CD14-positive monocyte (primary cell): ENCODE measurements around the gene AMOTL2. TPM values are rescaled to one million over a fixed set of nuclear protein-coding genes. Genes with fewer than 3 reads are reported as not detected.

ENCODE experiments used
- DNase-seq, 3 donors: peaks; one replicate each; pipeline ENCODE4 v3.0.0-alpha.2; 2011 to 2022
- H2AFZ ChIP-seq: 2 replicates; pipeline ENCODE4 v1.6.0; 2012; ENCODE audit warnings: mild to moderate bottlenecking, low read depth, low read length, inconsistent platforms; ENCODE audit not compliant: insufficient read depth, poor library complexity, severe bottlenecking
- H3K27ac ChIP-seq, 2 donors: 1 replicate in 1 of 2; 2 replicates in 1 of 2; pipeline ENCODE4 v1.5.1; 2012 to 2013; ENCODE audit warnings: low read length in 2 of 2, control low read depth in 1 of 2, inconsistent platforms in 1 of 2, low read depth in 1 of 2, mild to moderate bottlenecking in 1 of 2
- H3K27me3 ChIP-seq, 2 donors: one replicate each; pipeline versions ENCODE4 v1.6.0 to v1.6.1; 2011 to 2013; ENCODE audit warnings: low read length in 2 of 2; ENCODE audit not compliant: control insufficient read depth in 2 of 2, insufficient read depth in 2 of 2
- H3K36me3 ChIP-seq, 2 donors: replicated peaks in 1 of 2; 1 replicate in 1 of 2; 2 replicates in 1 of 2; pipeline versions ENCODE4 v1.5.1 to v1.6.1; 2012 to 2013; ENCODE audit warnings: low read length in 2 of 2, control low read depth in 1 of 2, inconsistent platforms in 1 of 2, mild to moderate bottlenecking in 1 of 2; ENCODE audit not compliant: insufficient read depth in 2 of 2, control insufficient read depth in 1 of 2
- H3K4me1 ChIP-seq, 2 donors: 1 replicate in 1 of 2; 2 replicates in 1 of 2; pipeline versions ENCODE4 v1.5.1 to v1.6.1; 2012 to 2013; ENCODE audit warnings: low read length in 2 of 2, control low read depth in 1 of 2, inconsistent platforms in 1 of 2, mild to moderate bottlenecking in 1 of 2, moderate library complexity in 1 of 2; ENCODE audit not compliant: insufficient read depth in 2 of 2, control insufficient read depth in 1 of 2
- H3K4me2 ChIP-seq: replicated peaks from 2 replicates; pipeline ENCODE3; 2012; ENCODE audit warnings: low read length, moderate library complexity, mild to moderate bottlenecking; ENCODE audit not compliant: poor library complexity, severe bottlenecking; ENCODE audit errors: extremely low read depth
- H3K4me3 ChIP-seq, 3 experiments: fragments of 200-600 bp in 1 of 3; sonication (generic) in 1 of 3; replicated peaks in 1 of 3; 1 replicate in 2 of 3; 2 replicates in 1 of 3; pipeline ENCODE4 v1.5.1; 2011 to 2013; ENCODE audit warnings: low read length in 3 of 3, mild to moderate bottlenecking in 3 of 3, control low read depth in 2 of 3, low read depth in 2 of 3, inconsistent platforms in 1 of 3, moderate library complexity in 1 of 3
- H3K79me2 ChIP-seq: 2 replicates; pipeline ENCODE4 v1.6.0; 2012; ENCODE audit warnings: mild to moderate bottlenecking, control low read depth, inconsistent platforms, low read length, moderate library complexity; ENCODE audit not compliant: insufficient read depth
- H3K9ac ChIP-seq: 2 replicates; pipeline ENCODE4 v1.6.0; 2017; ENCODE audit warnings: low read length, mild to moderate bottlenecking; ENCODE audit not compliant: insufficient read depth, poor library complexity, severe bottlenecking
- H3K9me3 ChIP-seq, 2 donors: replicated peaks in 1 of 2; 1 replicate in 1 of 2; 2 replicates in 1 of 2; pipeline versions ENCODE4 v1.5.1 to v1.6.1; 2012 to 2013; ENCODE audit warnings: low read length in 2 of 2, control low read depth in 1 of 2; ENCODE audit not compliant: control insufficient read depth in 1 of 2, insufficient read depth in 1 of 2
- H4K20me1 ChIP-seq: 2 replicates; pipeline ENCODE4 v1.6.0; 2012; ENCODE audit warnings: mild to moderate bottlenecking, low read length, control low read depth, moderate library complexity; ENCODE audit not compliant: insufficient read depth
- H3K27ac Mint-ChIP-seq, 7 donors: one replicate each; pipeline ENCODE4 v1.8.0; 2020; ENCODE audit warnings: mild to moderate bottlenecking in 7 of 7, mixed read lengths in 7 of 7, moderate library complexity in 6 of 7, inconsistent platforms in 2 of 7
- H3K27me3 Mint-ChIP-seq, 3 donors: one replicate each; pipeline ENCODE4 v1.8.0; 2021 to 2022; ENCODE audit warnings: low read depth in 3 of 3, mild to moderate bottlenecking in 3 of 3, mixed read lengths in 3 of 3, moderate library complexity in 3 of 3, inconsistent platforms in 1 of 3
- H3K36me3 Mint-ChIP-seq, 2 donors: one replicate each; pipeline ENCODE4 v1.8.0; 2020; ENCODE audit warnings: mixed read lengths in 2 of 2, inconsistent platforms in 1 of 2, mild to moderate bottlenecking in 1 of 2
- H3K4me1 Mint-ChIP-seq: one replicate; pipeline ENCODE4 v1.8.0; 2020; ENCODE audit warnings: mild to moderate bottlenecking, mixed read lengths
- H3K4me3 Mint-ChIP-seq, 2 donors: one replicate each; pipeline ENCODE4 v1.8.0; 2020; ENCODE audit warnings: mild to moderate bottlenecking in 2 of 2, mixed read lengths in 2 of 2, moderate library complexity in 1 of 2
- H3K9me3 Mint-ChIP-seq, 7 donors: one replicate each; pipeline ENCODE4 v1.8.0; 2020 to 2022; ENCODE audit warnings: mixed read lengths in 7 of 7, mild to moderate bottlenecking in 6 of 7, moderate library complexity in 6 of 7, inconsistent platforms in 2 of 7
- CTCF ChIP-seq: fragments of 200-600 bp; IDR thresholded peaks from one replicate; pipeline ENCODE4 v1.8.0; 2022; ENCODE audit warnings: antibody characterized with exemption, mild to moderate bottlenecking
- WGBS: methylation state at CpG from one replicate; pipeline ENCODE4 v1.1.5; 2013; ENCODE audit warnings: missing lambda C conversion rate; ENCODE audit not compliant: insufficient coverage; 5-methylcytosine and 5-hydroxymethylcytosine counted together
- intact Hi-C, 2 donors: fragments of 100-400 bp; cut with micrococcal nuclease; formaldehyde crosslinking; loops; one replicate each; pipeline versions ENCODE4 v1.15.0 to v1.15.1; 2023
- polyA plus RNA-seq, 3 donors: library from polyadenylated mRNA; depleted of rRNA in 1 of 3; unstranded in 2 of 3; stranded (reverse) in 1 of 3; fragments of 300-500 nt in 2 of 3; fragments of >200 nt in 1 of 3; fragmentation: Illumina TruSeq in 2 of 3; gene quantifications; 1 replicate in 2 of 3; 2 replicates in 1 of 3; pipeline ENCODE4 v1.2.3, GENCODE V29; 2012 to 2021

AMOTL2 gene
- polyA plus RNA-seq, 3 donors = 0.01 TPM; not detected in 2

- Histone ChIP-seq H3K4me1 (peaks cover 7 to 9% of the 10 kb centered on the region in 2 donors), H3K9me3 (no peaks in the 10 kb centered on the region), H4K20me1 (no peaks in the 10 kb centered on the region), H3K27me3 (peaks cover 3 to 27% of the 10 kb centered on the region in 2 donors), H3K36me3 (no peaks in the 10 kb centered on the region), H3K79me2 (no peaks in the 10 kb centered on the region), H2AFZ (no peak overlapping the region), H3K27ac (no peak overlapping the region), H3K4me2 (no peak overlapping the region), H3K4me3 (no peak overlapping the region), H3K9ac (no peak overlapping the region)
- no peak for DNase-seq
- 88% methylated on average over 5 of the region's 15 CpGs for WGBS
- Mint-ChIP-seq H3K4me1 (peaks cover 13% of the 10 kb centered on the region), H3K4me3 (no peak overlapping the region), H3K27ac (no peak overlapping the region), H3K36me3 (no peaks in the 10 kb centered on the region), H3K27me3 (peaks cover 27 to 50% (median 31%) of the 10 kb centered on the region in 3 donors), H3K9me3 (peaks cover 0 to 6% (median 0%) of the 10 kb centered on the region in 7 donors)
- no peak for TF ChIP-seq CTCF
- intact Hi-C loops = no loop called here
These were observed 7.1 kb downstream of the AMOTL2 start for GRCh38 chr3:134366928-134367811.

- no peak overlapping the region for H3K27ac ChIP-seq
- no peak overlapping the region for H3K4me3 Mint-ChIP-seq
- peaks cover 7 to 9% of the 10 kb centered on the region in 2 donors for H3K4me1 ChIP-seq
- H3K27me3 ChIP-seq = peaks cover 3 to 24% of the 10 kb centered on the region in 2 donors
- intact Hi-C loops = no loop called here
- no peak for DNase-seq
- peaks cover 13% of the 10 kb centered on the region for H3K4me1 Mint-ChIP-seq
- H3K27ac Mint-ChIP-seq = no peak overlapping the region
- H3K36me3 Mint-ChIP-seq = no peaks in the 10 kb centered on the region
- no peak for TF ChIP-seq CTCF
- H3K9me3 Mint-ChIP-seq = peaks cover 0 to 6% (median 0%) of the 10 kb centered on the region in 7 donors
- H3K9ac ChIP-seq = no peak overlapping the region
- H3K4me2 ChIP-seq = no peak overlapping the region
- H3K36me3 ChIP-seq = no peaks in the 10 kb centered on the region
- H4K20me1 ChIP-seq = no peaks in the 10 kb centered on the region
- peaks cover 25 to 46% (median 27%) of the 10 kb centered on the region in 3 donors for H3K27me3 Mint-ChIP-seq
- no peaks in the 10 kb centered on the region for H3K9me3 ChIP-seq
- no peaks in the 10 kb centered on the region for H3K79me2 ChIP-seq
- H3K4me3 ChIP-seq = no peak overlapping the region
- no peak overlapping the region for H2AFZ ChIP-seq
- WGBS = 97% methylated on average over 9 of the region's 13 CpGs
These were observed 7.9 kb downstream of the AMOTL2 start for GRCh38 chr3:134366221-134366927.
